Fibroblast of skin of scalp (primary cell): ENCODE data around the gene LPP.
A peak's percentile ranks its signal among the peaks of the same experiment; 100 is the strongest.
"Not testable (repeated sequence)": the region's sequence is repeated elsewhere in the genome, so short reads cannot be mapped to it uniquely, and the experiment has no call there.

Experiments used
- DNase-seq: peaks from one replicate; pipeline ENCODE4 v3.0.0-alpha.2; 2013

The LPP gene

GRCh38 chr3:188602620-188603019, 448.7 kb downstream of the LPP start:
- no peak for DNase-seq

- no peak for DNase-seq
Measured at GRCh38 chr3:188604651-188605050, 450.7 kb downstream of the LPP start.

- DNase-seq, result peak; percentile 76
Measured at GRCh38 chr3:188605231-188605630, 451.3 kb downstream of the LPP start.

GRCh38 chr3:188605905-188606304, 451.9 kb downstream of the LPP start:
- no peak for DNase-seq

GRCh38 chr3:188607805-188608315, 453.9 kb downstream of the LPP start:
- DNase-seq, result peak; percentile 39

- no peak for DNase-seq
Measured at GRCh38 chr3:188608401-188608800, 454.4 kb downstream of the LPP start.

- not testable (repeated sequence) for DNase-seq
Measured at GRCh38 chr3:188613721-188614120, 459.8 kb downstream of the LPP start.

GRCh38 chr3:188617270-188617669, 463.3 kb downstream of the LPP start:
- DNase-seq, result no peak

- no peak for DNase-seq
Measured at GRCh38 chr3:188617988-188618701, 464.2 kb downstream of the LPP start.

- DNase-seq, result no peak
Measured at GRCh38 chr3:188620752-188621151, 466.8 kb downstream of the LPP start.

- peak; percentile 69 for DNase-seq
Measured at GRCh38 chr3:188624384-188624783, 470.4 kb downstream of the LPP start.

GRCh38 chr3:188624828-188625227, 470.9 kb downstream of the LPP start:
- no peak for DNase-seq

- peak; percentile 90 for DNase-seq
Measured at GRCh38 chr3:188627652-188628051, 473.7 kb downstream of the LPP start.

GRCh38 chr3:188631291-188632010, 477.5 kb downstream of the LPP start:
- peak; percentile 81 for DNase-seq

GRCh38 chr3:188633206-188633605, 479.2 kb downstream of the LPP start:
- DNase-seq, result no peak

GRCh38 chr3:188634285-188634684, 480.3 kb downstream of the LPP start:
- no peak for DNase-seq

- peak; percentile 34 for DNase-seq
Measured at GRCh38 chr3:188635258-188636042, 481.5 kb downstream of the LPP start.

- not testable (repeated sequence) for DNase-seq
Measured at GRCh38 chr3:188636292-188636691, 482.3 kb downstream of the LPP start.

GRCh38 chr3:188641076-188641475, 487.1 kb downstream of the LPP start:
- no peak for DNase-seq

GRCh38 chr3:188643736-188644135, 489.8 kb downstream of the LPP start:
- no peak for DNase-seq

- DNase-seq, result no peak
Measured at GRCh38 chr3:188646592-188646991, 492.6 kb downstream of the LPP start.

GRCh38 chr3:188647237-188647636, 493.3 kb downstream of the LPP start:
- no peak for DNase-seq

GRCh38 chr3:188649521-188649920, 495.6 kb downstream of the LPP start:
- DNase-seq, result peak; percentile 59
